ENCODE results near the gene ZNF814.
"Not testable (repeated sequence)": the region's sequence is repeated elsewhere in the genome, so short reads cannot be mapped to it uniquely, and the experiment has no call there.

Gene ZNF814

GRCh38 chr19:57888560-57889231, at the start of gene ZNF814:
TSS of gene ZNF814 (minus strand) at chr19:57889037. CDS start at chr19:57888802, 235 bp downstream.
- Histone ChIP-seq H3K27me3 (replicated peaks; ENCODE audit: control insufficient read depth, insufficient read depth, low read length) (no peaks in the 10 kb centered on the region), H3K36me3 (ENCODE audit: control insufficient read depth, insufficient read depth, low read length, severe bottlenecking) (peaks cover 12% of the 10 kb centered on the region), H3K9ac (ENCODE audit: low read length) (peak within 1 kb of the TSS; percentile 84), H3K4me3 (ENCODE audit: low read length) (peak within 1 kb of the TSS; percentile 90), H3K4me1 (ENCODE audit: control insufficient read depth, insufficient read depth, low read length) (no peaks in the 10 kb centered on the region), H3K9me3 (ENCODE audit: control insufficient read depth, low read length) (no peaks in the 10 kb centered on the region)
- peak; percentile 87 for DNase-seq (ENCODE audit: low read depth)

DNA sequence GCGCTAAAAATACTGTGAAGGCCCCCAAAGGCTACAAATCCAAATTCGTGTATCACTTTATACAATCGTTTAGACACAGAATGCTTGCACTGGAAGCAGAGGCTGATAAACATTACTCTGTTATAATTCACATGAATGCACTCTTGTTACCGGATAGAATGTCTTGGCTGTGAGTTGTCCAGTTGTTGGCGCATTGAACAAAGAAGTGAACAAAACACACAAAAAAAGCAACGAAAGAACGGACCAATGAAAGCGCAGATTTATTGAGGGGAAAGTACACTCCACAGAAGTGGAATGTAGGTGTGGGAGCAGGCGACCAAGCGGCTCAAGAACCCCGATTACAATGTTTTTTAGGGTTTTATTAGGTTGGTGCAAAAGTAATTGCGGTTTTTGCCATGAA, 46.9 kb upstream of the ZNF814 start:
- peaks cover 23% of the 10 kb centered on the region for H3K36me3 ChIP-seq (ENCODE audit: control insufficient read depth, insufficient read depth, low read length, severe bottlenecking)
- DNase-seq (ENCODE audit: low read depth): no peak
- H3K9ac ChIP-seq (ENCODE audit: low read length): no peak overlapping the region
- peaks cover 3% of the 10 kb centered on the region for H3K9me3 ChIP-seq (ENCODE audit: control insufficient read depth, low read length)
- H3K4me1 ChIP-seq (ENCODE audit: control insufficient read depth, insufficient read depth, low read length): peaks cover 4% of the 10 kb centered on the region
- H3K27me3 ChIP-seq (replicated peaks; ENCODE audit: control insufficient read depth, insufficient read depth, low read length): no peaks in the 10 kb centered on the region
- H3K4me3 ChIP-seq (ENCODE audit: low read length): no peak overlapping the region

- DNase-seq (ENCODE audit: low read depth): peak; percentile 80
- Histone ChIP-seq H3K4me1 (ENCODE audit: control insufficient read depth, insufficient read depth, low read length) (peaks cover 4% of the 10 kb centered on the region), H3K9me3 (ENCODE audit: control insufficient read depth, low read length) (no peaks in the 10 kb centered on the region), H3K27me3 (replicated peaks; ENCODE audit: control insufficient read depth, insufficient read depth, low read length) (no peaks in the 10 kb centered on the region), H3K9ac (ENCODE audit: low read length) (peak within 1 kb of the TSS; percentile 85), H3K36me3 (ENCODE audit: control insufficient read depth, insufficient read depth, low read length, severe bottlenecking) (peaks cover 21% of the 10 kb centered on the region), H3K4me3 (ENCODE audit: low read length) (peak within 1 kb of the TSS; percentile 87)
These were observed 46.2 kb upstream of the ZNF814 start, which contains the start of gene ZNF418 for GRCh38 chr19:57934820-57935665. TSS of gene ZNF418 (minus strand) at chr19:57935402. CDS start at chr19:57933822, 1,580 bp downstream.

- DNase-seq (ENCODE audit: low read depth): no peak
- Histone ChIP-seq H3K9me3 (ENCODE audit: control insufficient read depth, low read length) (peaks cover 35% of the 10 kb centered on the region), H3K36me3 (ENCODE audit: control insufficient read depth, insufficient read depth, low read length, severe bottlenecking) (peaks cover 43% of the 10 kb centered on the region), H3K4me3 (ENCODE audit: low read length) (peak overlapping the region; percentile 35), H3K9ac (ENCODE audit: low read length) (no peak overlapping the region), H3K27me3 (replicated peaks; ENCODE audit: control insufficient read depth, insufficient read depth, low read length) (no peaks in the 10 kb centered on the region), H3K4me1 (ENCODE audit: control insufficient read depth, insufficient read depth, low read length) (no peaks in the 10 kb centered on the region)
These were observed 38.8 kb upstream of the ZNF814 start for GRCh38 chr19:57927587-57927986.

GRCh38 chr19:57916168-57916995, 27.5 kb upstream of the ZNF814 start, which contains the start of gene ZNF417:
TSS of gene ZNF417 (minus strand) at chr19:57916592. CDS start at chr19:57916411, 181 bp downstream.
- H3K9me3 ChIP-seq (ENCODE audit: control insufficient read depth, low read length); H3K27me3 ChIP-seq (replicated peaks; ENCODE audit: control insufficient read depth, insufficient read depth, low read length); H3K4me1 ChIP-seq (ENCODE audit: control insufficient read depth, insufficient read depth, low read length): not testable (repeated sequence)
- H3K36me3 ChIP-seq (ENCODE audit: control insufficient read depth, insufficient read depth, low read length, severe bottlenecking): peaks cover 15% of the 10 kb centered on the region
- H3K4me3 ChIP-seq (ENCODE audit: low read length): peak within 1 kb of the TSS; percentile 97
- DNase-seq (ENCODE audit: low read depth): peak; percentile 97
- peak within 1 kb of the TSS; percentile 95 for H3K9ac ChIP-seq (ENCODE audit: low read length)

DNA sequence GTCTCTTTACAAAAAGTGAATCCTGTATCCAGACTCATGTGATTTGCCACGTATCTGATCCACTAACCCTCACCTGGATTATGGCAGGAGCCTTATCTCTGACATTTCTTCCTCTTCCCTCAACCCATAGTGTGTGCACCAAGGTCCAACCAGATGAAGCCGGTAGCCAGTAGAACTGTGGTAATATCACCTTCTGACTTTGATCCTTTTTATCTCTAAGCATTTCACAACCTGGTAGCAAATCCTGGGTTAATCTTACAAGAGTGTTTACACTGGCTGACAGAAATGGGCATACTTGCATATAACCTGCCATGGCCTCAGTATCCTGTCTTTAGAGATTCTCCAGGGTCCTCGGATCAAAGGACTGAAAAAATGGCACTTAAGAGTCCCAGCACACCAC, 25.7 kb upstream of the ZNF814 start:
- H3K9ac ChIP-seq (ENCODE audit: low read length): no peak overlapping the region
- peaks cover 9% of the 10 kb centered on the region for H3K4me1 ChIP-seq (ENCODE audit: control insufficient read depth, insufficient read depth, low read length)
- H3K36me3 ChIP-seq (ENCODE audit: control insufficient read depth, insufficient read depth, low read length, severe bottlenecking): peaks cover 17% of the 10 kb centered on the region
- H3K9me3 ChIP-seq (ENCODE audit: control insufficient read depth, low read length): no peaks in the 10 kb centered on the region
- no peaks in the 10 kb centered on the region for H3K27me3 ChIP-seq (replicated peaks; ENCODE audit: control insufficient read depth, insufficient read depth, low read length)
- H3K4me3 ChIP-seq (ENCODE audit: low read length): no peak overlapping the region
- DNase-seq (ENCODE audit: low read depth): no peak

DNA sequence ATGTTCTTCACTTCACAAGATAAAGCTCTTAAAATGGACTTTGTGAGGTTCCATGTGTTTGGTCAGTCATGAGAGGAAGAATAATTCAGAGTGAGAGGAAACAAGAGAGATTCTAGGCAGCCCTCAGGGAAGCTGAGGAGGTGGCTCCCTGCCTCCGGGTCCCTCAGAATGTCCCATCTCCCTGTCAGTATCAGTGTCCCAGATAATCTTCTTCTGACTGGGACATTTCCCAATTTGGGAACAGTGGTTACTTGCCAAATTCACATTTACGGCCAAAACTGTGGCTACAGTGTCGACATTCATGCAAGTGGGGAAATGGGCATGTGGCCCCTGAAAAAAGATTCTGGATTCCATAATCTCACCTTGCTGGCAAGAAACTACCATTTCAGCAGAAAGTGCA, 18.6 kb upstream of the ZNF814 start:
- H3K4me1 ChIP-seq (ENCODE audit: control insufficient read depth, insufficient read depth, low read length): peaks cover 6% of the 10 kb centered on the region
- H3K4me3 ChIP-seq (ENCODE audit: low read length): no peak overlapping the region
- no peaks in the 10 kb centered on the region for H3K27me3 ChIP-seq (replicated peaks; ENCODE audit: control insufficient read depth, insufficient read depth, low read length)
- peaks cover 34% of the 10 kb centered on the region for H3K36me3 ChIP-seq (ENCODE audit: control insufficient read depth, insufficient read depth, low read length, severe bottlenecking)
- H3K9ac ChIP-seq (ENCODE audit: low read length): no peak overlapping the region
- DNase-seq (ENCODE audit: low read depth): no peak
- no peaks in the 10 kb centered on the region for H3K9me3 ChIP-seq (ENCODE audit: control insufficient read depth, low read length)

DNA sequence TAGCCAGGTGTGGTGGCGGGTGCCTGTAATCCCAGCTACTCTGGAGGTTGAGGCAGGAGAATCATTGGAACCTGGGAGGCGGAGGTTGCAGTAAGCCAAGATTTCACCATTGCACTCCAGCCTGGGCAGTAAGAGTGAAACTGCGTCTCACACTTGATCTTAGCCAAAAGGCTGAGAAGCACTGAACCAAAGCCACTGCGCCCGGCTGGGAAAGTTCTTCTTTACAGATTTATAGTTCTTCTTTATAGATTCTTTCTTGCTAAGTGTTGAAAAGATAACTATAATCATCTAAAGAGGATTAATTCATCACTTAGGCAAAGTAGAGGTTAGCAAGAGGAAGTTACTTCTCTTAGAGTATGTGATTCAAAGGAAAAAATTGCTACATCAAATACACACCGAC, 16.4 kb upstream of the ZNF814 start:
- DNase-seq (ENCODE audit: low read depth): no peak
- H3K4me1 ChIP-seq (ENCODE audit: control insufficient read depth, insufficient read depth, low read length): peaks cover 6% of the 10 kb centered on the region
- no peaks in the 10 kb centered on the region for H3K9me3 ChIP-seq (ENCODE audit: control insufficient read depth, low read length)
- H3K9ac ChIP-seq (ENCODE audit: low read length): no peak overlapping the region
- no peak overlapping the region for H3K4me3 ChIP-seq (ENCODE audit: low read length)
- H3K27me3 ChIP-seq (replicated peaks; ENCODE audit: control insufficient read depth, insufficient read depth, low read length): no peaks in the 10 kb centered on the region
- peaks cover 20% of the 10 kb centered on the region for H3K36me3 ChIP-seq (ENCODE audit: control insufficient read depth, insufficient read depth, low read length, severe bottlenecking)

- no peak for DNase-seq (ENCODE audit: low read depth)
- Histone ChIP-seq H3K27me3 (replicated peaks; ENCODE audit: control insufficient read depth, insufficient read depth, low read length) (no peaks in the 10 kb centered on the region), H3K36me3 (ENCODE audit: control insufficient read depth, insufficient read depth, low read length, severe bottlenecking) (peaks cover 13% of the 10 kb centered on the region), H3K9me3 (ENCODE audit: control insufficient read depth, low read length) (no peaks in the 10 kb centered on the region), H3K4me3 (ENCODE audit: low read length) (no peak overlapping the region), H3K4me1 (ENCODE audit: control insufficient read depth, insufficient read depth, low read length) (peaks cover 6% of the 10 kb centered on the region), H3K9ac (ENCODE audit: low read length) (no peak overlapping the region)
These were observed 14.9 kb upstream of the ZNF814 start for GRCh38 chr19:57903618-57904184.

DNA sequence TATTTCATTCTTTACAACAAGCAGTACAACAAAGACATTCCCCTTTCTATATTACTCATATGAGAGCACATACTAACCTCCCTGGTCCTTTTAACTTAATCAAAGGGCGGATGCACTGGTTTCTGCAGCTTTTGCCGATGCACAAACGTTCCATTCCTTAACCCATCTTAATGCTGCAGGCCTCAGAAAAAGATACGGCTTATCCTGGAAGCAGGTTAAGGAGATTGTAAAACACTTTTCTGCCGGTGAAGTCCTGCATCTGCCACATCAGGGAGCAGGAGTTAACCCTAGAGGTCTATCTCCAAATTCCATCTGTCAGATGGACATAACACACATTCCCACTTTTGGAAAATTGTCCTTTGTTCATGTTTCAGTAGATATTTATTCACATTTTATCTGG, 11.5 kb upstream of the ZNF814 start:
- no peak overlapping the region for H3K9ac ChIP-seq (ENCODE audit: low read length)
- DNase-seq (ENCODE audit: low read depth): no peak
- H3K4me3 ChIP-seq (ENCODE audit: low read length): no peak overlapping the region
- H3K27me3 ChIP-seq (replicated peaks; ENCODE audit: control insufficient read depth, insufficient read depth, low read length): no peaks in the 10 kb centered on the region
- H3K9me3 ChIP-seq (ENCODE audit: control insufficient read depth, low read length): no peaks in the 10 kb centered on the region
- H3K36me3 ChIP-seq (ENCODE audit: control insufficient read depth, insufficient read depth, low read length, severe bottlenecking): no peaks in the 10 kb centered on the region
- peaks cover 6% of the 10 kb centered on the region for H3K4me1 ChIP-seq (ENCODE audit: control insufficient read depth, insufficient read depth, low read length)
